ENCODE results near the gene ORC5. TPM values are rescaled to one million over a fixed set of nuclear protein-coding genes. Genes with fewer than 3 reads are reported as not detected.

ORC5 gene
- total and polyA plus RNA-seq, 2 of the 13 experiments (the other 11 are each of a cell fraction or from before 2014, with no cell fraction given) = 4.8 to 18.8 TPM

DNA sequence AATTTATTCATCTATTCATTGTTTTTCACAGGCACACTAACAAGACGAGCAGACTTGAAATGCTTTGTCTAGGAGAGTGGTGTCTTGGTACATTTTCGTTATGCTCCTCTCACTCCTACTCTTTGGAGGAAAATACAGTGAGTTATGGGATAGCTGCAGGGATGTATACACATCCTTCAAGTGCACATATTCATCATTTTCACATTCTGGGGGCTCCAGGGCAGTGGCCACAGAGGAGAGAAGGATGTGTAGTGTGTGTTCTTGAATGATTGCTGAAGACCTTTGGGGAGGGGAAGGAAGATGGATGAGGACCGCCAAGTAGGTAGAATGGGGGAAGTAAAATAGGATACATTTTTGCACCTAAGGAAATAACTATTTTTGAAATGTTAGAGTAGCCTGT lies 34.8 kb upstream of the ORC5 start:
- no peaks in the 10 kb centered on the region for H4K20me1 ChIP-seq (ENCODE audit: insufficient read depth, low read length)
- H3K27me3 ChIP-seq (ENCODE audit: control insufficient read depth in 1 of 2, insufficient read depth in 2 of 2, low read length in 2 of 2) = peaks cover 0 to 9% of the 10 kb centered on the region in 2 experiments; a peak in 2 of 5 replicates
- no peak overlapping the region for H3K27ac ChIP-seq (ENCODE audit: extremely low read length, insufficient read depth, low read length)
- H3K79me2 ChIP-seq (ENCODE audit: insufficient read depth, low read length) = no peaks in the 10 kb centered on the region
- no peak overlapping the region for H3K4me2 ChIP-seq (ENCODE audit: low read depth, low read length)
- no peaks in the 10 kb centered on the region for H3K36me3 ChIP-seq (replicated peaks in 1 of 2; ENCODE audit: control insufficient read depth in 1 of 2, insufficient read depth in 2 of 2, low read length in 2 of 2)
- no peak for FAIRE-seq
- H3K4me1 ChIP-seq (ENCODE audit: insufficient read depth, low read length) = no peaks in the 10 kb centered on the region
- ChIA-PET POLR2A (no interaction called here), CTCF (ENCODE audit: low intra/inter-chr PET ratio, low total read pairs) (no interaction called here)
- intact Hi-C loops (cut with micrococcal nuclease; ENCODE audit: unreplicated experiment) (no loop called here), in situ Hi-C loops (cut with HindIII; ENCODE audit: extremely low pct_ligation_motif_present, low pct_unique_long_range_greater_than_20kb) (no loop called here)
- no peak for ATAC-seq
- no peaks in the 10 kb centered on the region for H3K9me3 ChIP-seq (ENCODE audit: low read length)
- no TSS peak for BruUV-seq (replicated peaks)
- 15% methylated on average over 3 of the region's 3 CpGs for WGBS (ENCODE audit: low lambda C conversion rate)
- no peak overlapping the region for H3K4me3 ChIP-seq (replicated peaks in 1 of 3; ENCODE audit: insufficient read depth in 1 of 3, low read depth in 2 of 3, low read length in 3 of 3)
- TF ChIP-seq KLF9 (CRISPR knock-in tag; IDR thresholded peaks at IDR 0.05; ENCODE audit: low read depth) (no peak), SPEN (CRISPR knock-in tag; IDR thresholded peaks at IDR 0.05; ENCODE audit: low read depth) (no peak)
- no peak overlapping the region for H2AFZ ChIP-seq (ENCODE audit: low read length)
- H3K9ac ChIP-seq (ENCODE audit: insufficient read depth, low read depth, low read length) = no peak overlapping the region
- no peak for DNase-seq (ENCODE audit: low spot score)

GRCh38 chr7:104241538-104242209 lies 33.9 kb upstream of the ORC5 start:
- Histone ChIP-seq H3K9ac (ENCODE audit: insufficient read depth, low read depth, low read length) (no peak overlapping the region), H3K27ac (ENCODE audit: extremely low read length, insufficient read depth, low read length) (no peak overlapping the region), H4K20me1 (ENCODE audit: insufficient read depth, low read length) (no peaks in the 10 kb centered on the region), H3K4me2 (ENCODE audit: low read depth, low read length) (no peak overlapping the region), H3K27me3 (ENCODE audit: control insufficient read depth in 1 of 2, insufficient read depth in 2 of 2, low read length in 2 of 2) (peaks cover 0 to 9% of the 10 kb centered on the region in 2 experiments; a peak in 2 of 5 replicates), H3K79me2 (ENCODE audit: insufficient read depth, low read length) (no peaks in the 10 kb centered on the region), H3K36me3 (replicated peaks in 1 of 2; ENCODE audit: control insufficient read depth in 1 of 2, insufficient read depth in 2 of 2, low read length in 2 of 2) (no peaks in the 10 kb centered on the region), H3K4me1 (ENCODE audit: insufficient read depth, low read length) (no peaks in the 10 kb centered on the region), H3K4me3 (replicated peaks in 1 of 3; ENCODE audit: insufficient read depth in 1 of 3, low read depth in 2 of 3, low read length in 3 of 3) (no peak overlapping the region), H2AFZ (ENCODE audit: low read length) (no peak overlapping the region), H3K9me3 (ENCODE audit: low read length) (no peaks in the 10 kb centered on the region)
- ChIA-PET POLR2A (no interaction called here), CTCF (ENCODE audit: low intra/inter-chr PET ratio, low total read pairs) (no interaction called here)
- ATAC-seq (no peak), DNase-seq (ENCODE audit: low spot score) (no peak), FAIRE-seq (no peak)
- BruUV-seq (replicated peaks) = no TSS peak
- intact Hi-C loops (cut with micrococcal nuclease; ENCODE audit: unreplicated experiment) (no loop called here), in situ Hi-C loops (cut with HindIII; ENCODE audit: extremely low pct_ligation_motif_present, low pct_unique_long_range_greater_than_20kb) (no loop called here)
- WGBS (ENCODE audit: low lambda C conversion rate) = 12% methylated on average over 4 of the region's 4 CpGs
- TF ChIP-seq, protein P1, sequence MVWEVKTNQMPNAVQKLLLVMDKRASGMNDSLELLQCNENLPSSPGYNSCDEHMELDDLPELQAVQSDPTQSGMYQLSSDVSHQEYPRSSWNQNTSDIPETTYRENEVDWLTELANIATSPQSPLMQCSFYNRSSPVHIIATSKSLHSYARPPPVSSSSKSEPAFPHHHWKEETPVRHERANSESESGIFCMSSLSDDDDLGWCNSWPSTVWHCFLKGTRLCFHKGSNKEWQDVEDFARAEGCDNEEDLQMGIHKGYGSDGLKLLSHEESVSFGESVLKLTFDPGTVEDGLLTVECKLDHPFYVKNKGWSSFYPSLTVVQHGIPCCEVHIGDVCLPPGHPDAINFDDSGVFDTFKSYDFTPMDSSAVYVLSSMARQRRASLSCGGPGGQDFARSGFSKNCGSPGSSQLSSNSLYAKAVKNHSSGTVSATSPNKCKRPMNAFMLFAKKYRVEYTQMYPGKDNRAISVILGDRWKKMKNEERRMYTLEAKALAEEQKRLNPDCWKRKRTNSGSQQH (CRISPR knock-in tag; IDR thresholded peaks at IDR 0.05; ENCODE audit: low read depth) = no peak

Measured in HepG2 (cell line).